ENCODE results near the gene ALDH2. TPM values are rescaled to one million over a fixed set of nuclear protein-coding genes. Genes with fewer than 3 reads are reported as not detected.

ALDH2 gene
- total and polyA plus RNA-seq, 4 experiments from 2014 or later: 0.47 to 3.1 (median 1.8) TPM

DNA sequence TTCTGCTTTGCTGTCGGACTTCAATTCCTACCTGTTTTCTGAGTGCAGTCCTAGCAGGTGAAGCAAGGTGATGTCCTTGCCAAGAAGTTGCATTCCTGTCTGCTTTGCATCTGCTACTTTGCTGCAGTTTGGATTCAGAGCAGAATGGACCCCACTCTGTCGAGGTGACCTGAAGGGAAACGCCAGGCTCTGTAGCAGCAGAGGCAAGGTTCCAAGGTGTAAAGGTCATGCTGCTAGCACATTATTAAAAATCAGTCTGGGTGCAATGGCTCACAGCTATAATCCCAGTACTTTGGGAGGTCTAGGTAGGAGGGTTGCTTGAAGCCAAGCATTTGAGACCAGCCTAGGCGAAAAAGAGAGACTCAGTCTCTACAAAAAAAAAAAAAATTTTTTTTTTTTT, 17.3 kb upstream of the ALDH2 start:
- Histone ChIP-seq H3K4me1 (ENCODE audit: insufficient read depth, low read length) (no peaks in the 10 kb centered on the region), H3K4me3 (ENCODE audit: low read length in 2 of 2) (no peak overlapping the region), H3K27ac (ENCODE audit: low read depth, low read length) (no peak overlapping the region), H3K36me3 (ENCODE audit: insufficient read depth, low read length) (peaks cover 27% of the 10 kb centered on the region), H3K9me3 (ENCODE audit: control insufficient read depth in 1 of 2, low read length in 2 of 2) (no peaks in the 10 kb centered on the region), H3K27me3 (ENCODE audit: insufficient read depth, low read length) (no peaks in the 10 kb centered on the region)
- POLR2A ChIA-PET (ENCODE audit: partially characterized antibody): no interaction called here
- H3K9me3 Mint-ChIP-seq: no peaks in the 10 kb centered on the region
- DNase-seq: no peak
- CTCF ChIA-PET (ENCODE audit: partially characterized antibody): no interaction called here
- H3K27ac Mint-ChIP-seq: no peak overlapping the region
- H3K4me1 Mint-ChIP-seq: no peaks in the 10 kb centered on the region
- H3K36me3 Mint-ChIP-seq: peaks cover 29 to 36% of the 10 kb centered on the region in 2 donors
- H3K4me3 Mint-ChIP-seq: no peak overlapping the region
- H3K27me3 Mint-ChIP-seq: no peaks in the 10 kb centered on the region
- intact Hi-C loops (cut with micrococcal nuclease): no loop called here

DNA sequence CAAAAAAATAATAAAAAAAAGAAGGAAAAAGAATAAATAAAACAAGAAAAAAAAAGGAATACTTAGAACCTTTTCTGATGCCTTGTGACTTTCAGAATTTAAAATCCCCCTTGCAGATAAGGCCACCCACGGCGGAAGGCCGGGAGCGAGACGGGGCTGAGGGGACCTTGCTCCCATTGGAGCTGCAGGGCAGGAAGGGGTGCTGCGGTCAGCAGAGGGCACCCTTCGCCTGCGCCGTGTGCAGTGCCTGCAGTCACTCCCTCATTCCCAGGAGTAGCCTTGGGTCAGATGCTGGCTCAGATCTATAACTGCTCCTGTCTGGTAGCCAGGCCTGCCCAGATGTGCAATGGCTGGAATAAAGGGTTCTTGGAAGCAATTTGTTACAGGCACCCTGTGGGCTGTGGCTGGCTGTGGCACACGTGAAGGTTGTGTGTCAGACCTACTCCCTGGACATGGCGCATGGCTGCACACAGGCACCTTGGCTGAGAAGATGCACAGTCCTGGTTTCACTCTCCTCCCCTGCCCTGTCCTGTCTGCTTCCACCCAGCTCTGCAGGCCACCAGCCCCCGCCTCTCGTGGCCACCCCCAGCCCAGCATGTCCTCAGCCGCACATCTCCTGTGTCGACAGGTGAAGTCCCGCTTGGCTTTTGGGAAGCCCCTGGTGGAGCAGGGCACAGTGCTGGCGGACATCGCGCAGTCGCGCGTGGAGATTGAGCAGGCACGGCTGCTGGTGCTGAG, 13.4 kb upstream of the ALDH2 start:
- intact Hi-C loops (cut with micrococcal nuclease): loop anchor here (1.0 kb wide), 1 partner anchor 60 kb away; no protein-coding TSS in a partner anchor
- Mint-ChIP-seq H3K27me3 (no peaks in the 10 kb centered on the region), H3K36me3 (peaks cover 18 to 25% of the 10 kb centered on the region in 2 donors), H3K4me1 (peaks cover 0 to 4% (median 0%) of the 10 kb centered on the region in 4 donors), H3K27ac (no peak overlapping the region), H3K9me3 (no peaks in the 10 kb centered on the region), H3K4me3 (no peak overlapping the region)
- peaks cover 4% of the 10 kb centered on the region for H3K36me3 ChIP-seq (ENCODE audit: insufficient read depth, low read length)
- H3K9me3 ChIP-seq (ENCODE audit: control insufficient read depth in 1 of 2, low read length in 2 of 2): no peaks in the 10 kb centered on the region
- DNase-seq: no peak
- H3K4me1 ChIP-seq (ENCODE audit: insufficient read depth, low read length): no peaks in the 10 kb centered on the region
- H3K27ac ChIP-seq (ENCODE audit: low read depth, low read length): no peak overlapping the region
- POLR2A ChIA-PET (ENCODE audit: partially characterized antibody): no interaction called here
- CTCF ChIA-PET (ENCODE audit: partially characterized antibody): interaction anchor here (1.4 to 1.7 kb wide), 3 partner anchors 8 to 60 kb away, joined by 4 to 7 read pairs (median 6); no protein-coding TSS in a partner anchor
- no peaks in the 10 kb centered on the region for H3K27me3 ChIP-seq (ENCODE audit: insufficient read depth, low read length)
- H3K4me3 ChIP-seq (ENCODE audit: low read length in 2 of 2): no peak overlapping the region

DNA sequence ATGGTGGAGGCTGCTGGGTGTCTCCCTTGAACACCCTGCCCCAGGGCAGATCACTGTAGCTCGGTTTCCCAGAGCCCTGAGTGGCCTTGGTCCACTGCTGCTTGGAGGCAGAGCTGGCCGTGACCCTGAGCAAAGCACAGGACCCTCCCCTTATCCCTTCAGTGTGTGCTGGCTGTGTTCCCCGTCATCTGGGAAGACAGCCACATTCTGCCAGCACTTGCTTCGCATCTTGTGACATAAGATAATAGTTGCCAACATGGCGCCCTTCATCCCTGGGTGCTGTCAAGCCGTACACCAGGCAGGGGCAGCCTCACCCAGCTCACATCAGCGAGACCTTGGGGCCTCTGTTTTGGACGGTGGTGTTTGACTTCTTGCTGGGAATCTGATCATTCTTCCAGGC, 12.1 kb upstream of the ALDH2 start:
- Mint-ChIP-seq H3K36me3 (peaks cover 12 to 17% of the 10 kb centered on the region in 2 donors), H3K4me3 (no peak overlapping the region), H3K27me3 (no peaks in the 10 kb centered on the region), H3K27ac (no peak overlapping the region), H3K4me1 (peaks cover 0 to 4% (median 1%) of the 10 kb centered on the region in 4 donors), H3K9me3 (no peaks in the 10 kb centered on the region)
- ChIA-PET CTCF (ENCODE audit: partially characterized antibody) (interaction anchor here (1.4 to 1.6 kb wide), 2 partner anchors 10 to 58 kb away, joined by 4 to 7 read pairs; no protein-coding TSS in a partner anchor), POLR2A (ENCODE audit: partially characterized antibody) (interaction anchor here (1.1 kb wide), 1 partner anchor 16 kb away, joined by 3 read pairs; no protein-coding TSS in a partner anchor)
- H3K4me3 ChIP-seq (ENCODE audit: low read length in 2 of 2): no peak overlapping the region
- H3K27me3 ChIP-seq (ENCODE audit: insufficient read depth, low read length): no peaks in the 10 kb centered on the region
- H3K4me1 ChIP-seq (ENCODE audit: insufficient read depth, low read length): no peaks in the 10 kb centered on the region
- intact Hi-C loops (cut with micrococcal nuclease): no loop called here
- no peaks in the 10 kb centered on the region for H3K9me3 ChIP-seq (ENCODE audit: control insufficient read depth in 1 of 2, low read length in 2 of 2)
- peaks cover 3% of the 10 kb centered on the region for H3K36me3 ChIP-seq (ENCODE audit: insufficient read depth, low read length)
- no peak for DNase-seq
- H3K27ac ChIP-seq (ENCODE audit: low read depth, low read length): no peak overlapping the region

DNA sequence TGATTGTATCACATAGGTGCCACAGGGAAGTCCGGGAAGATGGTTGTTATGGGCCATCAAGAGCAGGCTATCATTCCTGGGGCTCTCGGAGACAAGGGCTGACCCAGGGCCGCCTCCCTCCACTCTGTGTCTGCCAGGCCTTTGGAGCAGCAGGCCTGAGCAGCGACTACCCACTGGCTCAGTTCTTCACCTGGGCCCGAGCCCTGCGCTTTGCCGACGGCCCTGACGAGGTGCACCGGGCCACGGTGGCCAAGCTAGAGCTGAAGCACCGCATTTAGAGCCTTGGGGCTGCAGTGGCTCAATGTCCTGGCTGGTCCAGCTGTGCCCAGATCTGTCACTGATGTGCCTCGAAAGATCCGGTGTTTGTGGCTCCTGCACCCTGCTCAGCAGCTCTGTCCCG, 10.5 kb upstream of the ALDH2 start:
- ChIA-PET POLR2A (ENCODE audit: partially characterized antibody) (no interaction called here), CTCF (ENCODE audit: partially characterized antibody) (no interaction called here)
- H3K27me3 ChIP-seq (ENCODE audit: insufficient read depth, low read length): no peaks in the 10 kb centered on the region
- Mint-ChIP-seq H3K9me3 (no peaks in the 10 kb centered on the region), H3K36me3 (peaks cover 12 to 17% of the 10 kb centered on the region in 2 donors), H3K4me3 (no peak overlapping the region), H3K27me3 (peaks cover 0 to 2% of the 10 kb centered on the region in 2 donors), H3K4me1 (peaks cover 0 to 4% (median 1%) of the 10 kb centered on the region in 4 donors), H3K27ac (no peak overlapping the region)
- H3K9me3 ChIP-seq (ENCODE audit: control insufficient read depth in 1 of 2, low read length in 2 of 2): no peaks in the 10 kb centered on the region
- H3K27ac ChIP-seq (ENCODE audit: low read depth, low read length): no peak overlapping the region
- no peak overlapping the region for H3K4me3 ChIP-seq (ENCODE audit: low read length in 2 of 2)
- intact Hi-C loops (cut with micrococcal nuclease): no loop called here
- H3K36me3 ChIP-seq (ENCODE audit: insufficient read depth, low read length): peaks cover 3% of the 10 kb centered on the region
- DNase-seq: no peak
- H3K4me1 ChIP-seq (ENCODE audit: insufficient read depth, low read length): no peaks in the 10 kb centered on the region

DNA sequence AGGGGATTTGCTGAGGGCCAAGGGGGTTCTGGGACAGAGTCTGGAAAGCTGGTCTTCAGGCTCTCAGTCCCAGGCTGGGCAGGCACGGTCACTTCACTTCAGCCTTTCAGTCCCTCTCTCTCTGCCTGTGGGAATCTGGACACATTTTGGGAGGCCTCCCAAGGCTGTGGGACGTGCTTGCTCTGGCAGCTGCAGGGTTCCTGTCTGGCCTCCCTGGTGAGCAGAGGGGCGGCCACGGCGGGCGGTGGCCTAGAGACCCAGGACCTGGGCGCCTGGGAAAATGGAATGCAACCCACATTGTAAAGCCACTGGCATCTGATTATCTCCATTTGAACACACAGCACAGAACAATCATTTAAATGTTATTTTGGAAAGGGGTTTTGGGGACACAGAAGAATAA, 10.1 kb upstream of the ALDH2 start:
- H3K36me3 Mint-ChIP-seq: peaks cover 12 to 17% of the 10 kb centered on the region in 2 donors
- no peak for DNase-seq
- no peak overlapping the region for H3K27ac ChIP-seq (ENCODE audit: low read depth, low read length)
- no peaks in the 10 kb centered on the region for H3K27me3 ChIP-seq (ENCODE audit: insufficient read depth, low read length)
- H3K4me1 ChIP-seq (ENCODE audit: insufficient read depth, low read length): no peaks in the 10 kb centered on the region
- peaks cover 0 to 2% of the 10 kb centered on the region in 2 donors for H3K27me3 Mint-ChIP-seq
- intact Hi-C loops (cut with micrococcal nuclease): no loop called here
- H3K4me3 Mint-ChIP-seq: no peak overlapping the region
- peaks cover 0 to 4% (median 1%) of the 10 kb centered on the region in 4 donors for H3K4me1 Mint-ChIP-seq
- CTCF ChIA-PET (ENCODE audit: partially characterized antibody): no interaction called here
- H3K9me3 ChIP-seq (ENCODE audit: control insufficient read depth in 1 of 2, low read length in 2 of 2): no peaks in the 10 kb centered on the region
- H3K27ac Mint-ChIP-seq: no peak overlapping the region
- POLR2A ChIA-PET (ENCODE audit: partially characterized antibody): no interaction called here
- H3K4me3 ChIP-seq (ENCODE audit: low read length in 2 of 2): no peak overlapping the region
- peaks cover 3% of the 10 kb centered on the region for H3K36me3 ChIP-seq (ENCODE audit: insufficient read depth, low read length)
- H3K9me3 Mint-ChIP-seq: no peaks in the 10 kb centered on the region

DNA sequence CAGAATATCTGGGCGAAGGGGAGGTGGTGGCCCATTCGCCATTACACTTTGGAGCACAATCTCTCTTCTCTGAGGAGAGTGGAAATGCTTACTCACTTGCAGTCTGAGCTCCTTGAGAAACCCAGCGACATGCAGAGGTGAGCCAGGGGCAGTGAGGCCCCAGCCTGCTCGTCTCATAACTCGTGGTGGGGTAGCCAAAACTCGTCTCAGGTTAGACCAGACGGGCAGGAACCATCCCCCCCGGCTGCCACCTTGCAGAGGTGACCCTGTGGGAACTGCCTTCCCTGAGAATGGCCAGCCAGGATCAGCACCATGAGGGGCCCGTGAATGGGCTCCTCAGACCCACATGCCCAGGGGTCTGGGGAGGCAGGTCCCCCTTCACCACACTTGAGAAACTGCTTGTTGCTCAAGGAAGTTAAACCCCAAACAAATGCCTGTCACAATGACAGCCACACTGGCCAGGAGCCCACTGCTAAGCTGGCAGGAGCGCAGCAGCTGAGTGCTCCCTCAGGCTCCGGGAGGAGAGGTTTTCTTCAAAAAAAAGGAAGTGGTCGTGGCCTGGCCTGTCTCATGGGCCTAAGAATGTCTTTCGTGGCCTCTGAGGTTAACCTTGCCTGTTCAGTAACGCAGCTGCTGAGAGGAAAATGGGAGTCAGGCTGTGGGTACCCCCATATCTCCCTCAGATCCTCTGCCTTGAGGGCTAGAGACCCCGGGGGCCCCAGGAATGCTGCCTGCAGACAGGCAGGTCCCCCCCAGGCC, 9.2 kb upstream of the ALDH2 start:
- no peak overlapping the region for H3K4me3 Mint-ChIP-seq
- no peak overlapping the region for H3K4me3 ChIP-seq (ENCODE audit: low read length in 2 of 2)
- no peak overlapping the region for H3K27ac ChIP-seq (ENCODE audit: low read depth, low read length)
- peaks cover 12 to 17% of the 10 kb centered on the region in 2 donors for H3K36me3 Mint-ChIP-seq
- H3K4me1 Mint-ChIP-seq: peaks cover 0 to 4% (median 1%) of the 10 kb centered on the region in 4 donors
- H3K9me3 ChIP-seq (ENCODE audit: control insufficient read depth in 1 of 2, low read length in 2 of 2): no peaks in the 10 kb centered on the region
- ChIA-PET CTCF (ENCODE audit: partially characterized antibody) (interaction anchor here (1.2 kb wide), 1 partner anchor 56 kb away, joined by 3 read pairs; no protein-coding TSS in a partner anchor), POLR2A (ENCODE audit: partially characterized antibody) (interaction anchor here (0.6 kb wide), 1 partner anchor 113 kb away, joined by 3 read pairs; no protein-coding TSS in a partner anchor)
- no peaks in the 10 kb centered on the region for H3K9me3 Mint-ChIP-seq
- H3K27ac Mint-ChIP-seq: peak overlapping the region in 1 of 7 donors; percentile 19
- no peaks in the 10 kb centered on the region for H3K27me3 ChIP-seq (ENCODE audit: insufficient read depth, low read length)
- no peaks in the 10 kb centered on the region for H3K4me1 ChIP-seq (ENCODE audit: insufficient read depth, low read length)
- DNase-seq: no peak
- peaks cover 3% of the 10 kb centered on the region for H3K36me3 ChIP-seq (ENCODE audit: insufficient read depth, low read length)
- intact Hi-C loops (cut with micrococcal nuclease): no loop called here
- peaks cover 0 to 6% of the 10 kb centered on the region in 2 donors for H3K27me3 Mint-ChIP-seq

DNA sequence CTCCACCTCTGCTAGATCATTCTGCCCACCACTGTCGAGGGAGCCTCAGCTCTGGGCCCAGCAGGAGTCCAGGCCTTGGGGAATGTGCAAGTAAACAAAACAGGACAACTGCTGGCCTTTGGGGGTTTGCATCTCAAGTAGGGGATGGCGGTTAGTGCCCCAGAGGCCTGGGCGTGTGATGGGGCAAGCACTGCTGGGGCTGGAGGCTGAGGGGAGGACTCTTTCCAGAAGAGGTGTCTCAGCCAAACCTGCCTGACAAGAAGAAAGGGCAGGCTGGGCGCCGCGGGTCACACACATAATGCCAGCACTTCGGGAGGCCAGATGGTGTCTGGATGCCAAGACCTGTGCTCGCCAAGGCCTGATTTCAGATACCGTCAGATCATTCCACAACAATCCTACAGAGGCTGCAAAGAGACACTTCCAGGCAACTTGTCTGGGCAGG, 8.6 kb upstream of the ALDH2 start:
- peak overlapping the region in 1 of 7 donors; percentile 23 for H3K27ac Mint-ChIP-seq
- no peaks in the 10 kb centered on the region for H3K9me3 Mint-ChIP-seq
- no peak overlapping the region for H3K4me3 Mint-ChIP-seq
- H3K27me3 Mint-ChIP-seq: peaks cover 2 to 11% of the 10 kb centered on the region in 2 donors
- Histone ChIP-seq H3K27me3 (ENCODE audit: insufficient read depth, low read length) (no peaks in the 10 kb centered on the region), H3K4me1 (ENCODE audit: insufficient read depth, low read length) (no peaks in the 10 kb centered on the region), H3K9me3 (ENCODE audit: control insufficient read depth in 1 of 2, low read length in 2 of 2) (no peaks in the 10 kb centered on the region), H3K36me3 (ENCODE audit: insufficient read depth, low read length) (peaks cover 3% of the 10 kb centered on the region), H3K27ac (ENCODE audit: low read depth, low read length) (no peak overlapping the region), H3K4me3 (ENCODE audit: low read length in 2 of 2) (no peak overlapping the region)
- H3K4me1 Mint-ChIP-seq: peaks cover 0 to 4% (median 1%) of the 10 kb centered on the region in 4 donors
- intact Hi-C loops (cut with micrococcal nuclease): no loop called here
- peaks cover 8 to 16% of the 10 kb centered on the region in 2 donors for H3K36me3 Mint-ChIP-seq
- POLR2A ChIA-PET (ENCODE audit: partially characterized antibody): interaction anchor here (0.6 kb wide), 1 partner anchor 114 kb away, joined by 3 read pairs; no protein-coding TSS in a partner anchor
- no peak for DNase-seq
- CTCF ChIA-PET (ENCODE audit: partially characterized antibody): interaction anchor here (1.2 kb wide), 1 partner anchor 55 kb away, joined by 3 read pairs; no protein-coding TSS in a partner anchor

Data from CD4-positive, alpha-beta memory T cell (primary cell).